Dermis microvascular lymphatic vessel endothelial cell (primary cell): ENCODE data around the gene WDR47. TPM values are rescaled to one million over a fixed set of nuclear protein-coding genes. Genes with fewer than 3 reads are reported as not detected.
"Not testable (repeated sequence)": the region's sequence is repeated elsewhere in the genome, so short reads cannot be mapped to it uniquely, and the experiment has no call there.

Source experiments
- DNase-seq, 2 donors: peaks; one replicate each; pipeline versions ENCODE4 v3.0.0 to v3.0.0-alpha.2; 2010; ENCODE audit warnings: low read depth in 2 of 2
- total RNA-seq: library from RNA; depleted of rRNA; stranded (reverse); fragments of >200 nt; gene quantifications from 2 replicates; pipeline ENCODE4 v1.2.1, GENCODE V29; 2014

Gene WDR47
- total RNA-seq, 1 donor from 2014 or later = 13.2 TPM

DNA sequence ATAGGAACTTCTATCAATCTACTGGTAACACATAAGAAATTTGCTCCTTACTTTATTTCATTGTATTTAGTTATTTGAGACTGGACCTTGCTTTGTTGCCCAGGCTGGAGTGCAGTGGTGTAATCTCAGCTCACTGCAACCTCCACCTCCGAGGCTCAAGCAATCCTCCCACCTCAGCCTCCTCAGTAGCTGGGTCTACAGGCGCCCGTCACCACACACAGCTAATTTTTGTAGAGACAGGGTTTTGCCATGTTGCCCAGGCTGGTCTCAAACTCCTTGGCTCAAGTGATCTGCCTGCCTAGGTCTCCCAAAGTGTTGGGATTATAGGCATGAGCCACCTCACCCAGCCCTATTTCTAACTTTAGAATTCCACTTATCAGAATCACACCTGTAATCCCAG is 10.2 kb upstream of the WDR47 start:
- DNase-seq = not testable (repeated sequence)

DNA sequence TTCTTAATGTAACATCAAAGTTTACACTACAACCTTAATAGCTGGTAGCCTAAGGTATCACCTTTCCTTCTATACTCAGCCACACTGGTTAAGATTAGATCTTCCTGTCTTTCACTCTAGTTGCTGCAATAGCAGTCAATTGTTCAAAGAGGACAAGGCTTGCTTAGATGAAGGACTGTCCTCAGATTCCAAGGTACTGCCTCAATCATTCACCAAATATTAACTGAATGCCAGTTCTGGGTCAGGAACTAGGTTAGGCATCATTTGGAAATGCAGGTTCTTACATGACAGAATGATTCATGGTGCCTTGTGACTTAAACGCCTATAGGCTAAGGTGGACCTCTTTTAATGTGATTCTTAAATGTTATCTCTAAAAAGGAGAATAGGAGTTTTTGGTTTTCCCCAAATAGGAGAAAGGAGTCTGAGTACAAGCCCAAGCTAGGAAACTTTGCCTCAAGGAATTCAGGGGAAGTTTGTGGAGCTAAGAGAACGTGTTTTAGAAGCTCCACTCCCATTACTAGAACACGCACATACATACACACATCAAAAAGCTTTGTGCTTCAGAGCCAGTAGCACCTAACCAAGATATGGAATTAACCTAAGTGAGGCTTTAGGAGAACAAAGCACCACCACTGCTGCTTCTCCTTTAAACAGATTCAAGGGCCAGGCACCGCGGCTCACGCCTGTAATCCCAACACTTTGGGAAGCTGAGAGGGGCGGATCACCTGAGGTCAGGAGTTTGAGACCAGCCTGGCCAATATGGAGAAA is 8.5 kb upstream of the WDR47 start:
- no peak for DNase-seq

DNA sequence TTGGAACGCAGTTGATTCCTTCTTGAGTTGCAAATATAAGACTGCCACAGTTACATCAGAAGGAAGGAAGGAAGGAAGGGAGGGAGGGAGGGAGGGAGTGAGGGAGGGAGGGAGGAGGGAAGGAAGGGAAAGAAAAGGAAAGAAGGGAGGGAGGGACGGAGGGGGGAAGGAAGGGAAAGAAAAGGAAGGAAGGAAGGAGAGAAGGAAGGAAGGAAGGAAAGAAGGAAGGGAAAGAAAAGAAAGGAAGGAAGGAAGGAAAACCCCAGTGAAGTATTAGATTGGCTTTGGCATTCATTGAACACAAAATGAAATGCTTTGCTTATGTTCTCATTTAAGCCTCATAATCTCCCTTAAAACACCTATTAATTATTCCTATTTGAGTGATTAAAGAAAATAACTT is 6.4 kb upstream of the WDR47 start:
- no peak for DNase-seq

DNA sequence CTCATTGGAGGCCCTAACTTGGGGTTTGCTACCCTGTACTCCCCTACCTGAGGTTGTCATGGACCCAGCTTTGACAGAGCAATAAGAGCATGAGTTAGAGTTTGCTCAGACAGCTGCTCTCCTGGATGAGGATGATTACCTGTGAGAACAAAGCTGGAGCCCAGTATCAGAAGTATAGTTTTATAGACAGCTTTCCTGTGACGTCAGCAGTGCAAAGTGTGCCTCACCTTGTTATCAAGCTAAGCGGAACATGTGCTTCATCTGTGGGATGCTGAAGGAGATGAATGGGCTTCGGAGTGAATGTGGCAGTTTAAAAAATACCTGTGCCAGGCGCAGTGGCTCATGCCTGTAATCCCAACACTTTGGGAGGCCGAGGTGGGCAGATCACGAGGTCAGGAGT is 5.4 kb upstream of the WDR47 start:
- no peak for DNase-seq

DNA sequence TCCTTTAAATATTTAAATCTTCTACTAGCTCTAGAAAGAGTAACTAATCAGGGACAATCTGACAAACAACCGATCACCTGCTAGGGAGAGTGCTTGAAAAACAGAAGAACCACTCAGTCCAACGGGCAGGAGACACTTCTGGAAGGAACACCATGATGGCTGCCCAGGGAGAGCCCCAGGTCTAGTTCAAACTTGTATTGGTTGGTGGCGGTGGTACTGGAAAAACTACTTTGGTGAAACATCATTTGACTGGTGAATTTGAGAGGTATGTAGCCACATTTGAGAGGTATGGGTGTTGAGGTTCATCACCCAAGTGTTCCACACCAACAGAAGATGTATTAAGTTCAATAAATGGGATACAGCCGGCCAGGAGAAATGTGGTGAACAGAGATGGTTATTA is 4.8 kb upstream of the WDR47 start:
- no peak for DNase-seq

DNA sequence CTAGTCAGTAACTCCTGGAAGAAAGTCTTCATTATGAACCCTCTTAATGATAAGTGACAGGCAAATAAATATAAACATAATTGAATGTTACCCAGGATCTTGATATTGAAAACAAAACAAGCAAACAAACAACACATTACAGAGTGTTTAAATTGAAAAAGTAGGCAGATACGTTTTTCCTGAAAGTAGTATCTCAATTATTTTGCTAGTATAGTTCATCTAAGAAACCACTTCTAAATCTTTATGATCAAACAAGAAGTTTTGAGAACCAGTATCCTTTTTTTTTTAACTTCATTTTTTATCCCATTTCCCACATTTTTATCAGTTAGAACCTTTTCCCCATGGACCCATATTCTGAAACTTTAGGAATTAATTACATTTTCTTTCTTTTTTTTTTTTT is 3.7 kb upstream of the WDR47 start:
- no peak for DNase-seq

DNA sequence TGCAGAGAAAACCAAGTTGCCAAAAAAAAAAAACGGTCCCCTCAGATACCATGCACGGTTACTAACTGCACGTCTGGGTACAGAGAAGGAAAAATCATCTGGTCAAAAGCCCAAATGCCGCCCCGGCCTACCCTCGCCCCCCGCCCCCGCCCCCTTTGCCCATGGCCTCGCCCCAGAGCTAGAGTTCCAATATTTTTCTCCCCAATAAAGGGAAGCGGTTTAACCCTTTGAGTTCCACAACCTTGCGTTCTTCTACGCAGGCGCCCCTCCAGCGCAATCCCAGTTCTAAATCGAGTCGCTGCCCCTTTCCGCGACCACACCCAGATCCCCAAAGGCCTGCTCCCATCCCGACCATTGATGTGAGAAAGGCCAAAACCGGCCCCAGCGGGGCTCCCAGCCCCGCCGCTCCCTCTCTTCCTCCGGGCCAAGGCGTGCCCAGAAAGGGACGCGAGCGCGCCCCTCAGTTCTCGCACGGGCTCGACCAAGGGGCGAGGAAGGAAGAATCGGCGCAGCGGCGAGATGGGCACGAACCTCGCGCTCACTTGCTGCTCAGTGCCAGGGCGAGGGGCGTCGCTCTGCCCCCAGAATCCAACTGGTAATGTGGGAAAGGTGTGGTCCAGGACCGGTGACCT is 797 bp downstream of the WDR47 start:
- peak in 1 of 2 donors; percentile 24 for DNase-seq

DNA sequence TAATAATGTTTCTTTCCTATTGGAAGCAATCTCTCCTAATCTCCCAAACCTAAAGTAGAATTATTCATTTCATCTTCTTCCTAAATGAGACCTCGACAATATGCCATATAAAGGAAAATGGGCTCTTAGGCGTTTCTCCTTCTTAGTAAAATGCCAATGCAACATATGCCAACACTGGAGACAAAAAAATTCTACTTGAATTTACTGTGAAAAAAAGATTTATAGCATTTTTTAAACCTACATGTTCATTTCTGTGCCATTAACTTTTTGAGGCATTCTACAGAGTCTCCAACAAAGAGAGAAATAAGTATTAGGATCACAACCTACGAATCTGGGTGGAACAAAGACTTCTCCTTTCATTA is 1.3 kb downstream of the WDR47 start:
- DNase-seq = no peak

DNA sequence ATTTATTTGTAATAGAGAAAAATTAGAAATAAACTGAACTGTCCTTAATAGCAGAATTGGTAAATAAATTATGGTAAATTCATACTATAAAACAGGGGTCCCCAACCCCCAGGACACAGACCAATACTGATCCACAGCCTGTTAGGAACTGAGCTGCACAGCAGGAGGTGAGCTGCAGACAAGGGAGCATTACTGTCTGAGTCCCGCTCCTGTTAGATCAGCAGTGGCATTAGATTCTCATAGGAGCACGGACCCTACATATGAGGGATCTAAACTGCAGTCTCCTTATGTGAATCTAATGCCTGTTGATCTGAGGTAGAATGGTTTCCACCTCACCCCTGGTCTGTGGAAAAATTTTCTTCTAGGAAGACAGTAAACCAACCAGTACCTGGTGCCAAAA is 7.5 kb downstream of the WDR47 start:
- DNase-seq = no peak

DNA sequence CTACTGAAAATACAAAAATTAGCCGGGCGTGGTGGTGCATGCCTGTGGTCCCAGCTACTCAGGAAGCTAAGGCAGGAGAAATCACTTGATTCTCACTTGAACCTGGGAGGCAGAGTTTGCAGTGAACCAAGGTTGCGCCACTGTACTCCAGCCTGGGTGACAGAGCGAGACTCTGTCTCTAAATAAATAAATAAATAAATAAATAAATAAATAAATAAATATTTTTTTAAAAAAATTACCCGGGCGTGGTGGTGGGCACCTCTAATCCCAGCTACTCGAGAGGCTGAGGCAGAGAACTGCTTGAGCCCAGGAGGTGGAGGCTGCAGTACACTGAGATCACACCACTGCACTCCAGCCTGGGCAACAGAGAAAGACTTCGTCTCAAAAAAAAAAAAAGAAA is 12.4 kb downstream of the WDR47 start:
- not testable (repeated sequence) for DNase-seq

DNA sequence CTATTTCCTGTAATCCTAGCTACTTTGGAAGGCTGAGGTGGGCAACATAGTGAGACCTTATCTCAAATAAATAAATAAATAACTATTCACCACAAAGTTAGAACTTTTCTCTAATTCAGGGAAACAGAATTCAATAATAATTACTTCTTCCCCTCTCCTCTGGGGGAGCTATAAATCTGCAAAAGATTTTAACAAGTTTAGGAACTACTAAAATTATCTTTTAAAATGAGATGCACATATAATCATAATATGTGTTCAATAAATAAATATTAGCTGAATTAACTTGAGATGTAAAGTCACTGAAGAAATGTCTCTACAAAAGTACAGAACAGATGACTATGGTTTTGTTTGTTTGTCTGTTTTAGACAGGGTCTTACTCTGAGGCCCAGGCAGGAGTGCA is 14.1 kb downstream of the WDR47 start:
- DNase-seq = no peak

DNA sequence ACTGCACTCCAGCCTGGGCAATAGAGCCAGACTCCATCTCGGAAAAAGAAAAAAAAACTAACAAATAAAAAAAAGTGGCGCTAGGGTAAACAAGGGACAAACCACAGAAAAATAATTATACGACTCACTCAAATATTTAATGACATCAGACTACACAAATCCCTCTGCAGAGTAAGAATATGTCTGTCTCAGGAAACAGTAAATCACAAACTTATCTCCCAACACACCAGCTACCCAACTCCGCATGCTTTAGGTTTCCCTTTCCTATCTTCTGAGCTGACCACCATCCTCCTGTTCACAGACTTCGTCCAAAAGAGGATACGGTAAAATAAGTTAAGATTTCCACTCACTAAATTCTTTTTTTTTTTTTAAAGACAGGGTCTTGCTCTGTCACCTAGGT is 16.2 kb downstream of the WDR47 start:
- no peak for DNase-seq

DNA sequence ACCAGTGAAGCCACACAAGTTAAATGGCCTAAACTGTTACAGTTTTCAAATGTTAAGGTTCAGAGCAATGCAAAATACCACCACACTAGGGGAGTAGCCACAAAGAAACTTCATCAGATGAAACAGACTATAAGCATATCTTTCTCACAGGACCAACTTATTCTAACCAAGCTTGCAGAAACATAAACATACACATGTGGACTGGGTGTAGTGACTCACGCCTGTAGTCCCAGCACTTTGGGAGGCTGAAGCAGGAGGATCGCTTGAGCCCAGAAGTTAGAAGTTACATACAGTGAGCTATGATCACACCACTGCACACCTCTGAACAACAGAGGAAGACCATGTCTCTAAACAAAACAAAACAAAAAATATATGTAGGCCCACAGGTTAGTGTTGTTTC is 17.3 kb downstream of the WDR47 start:
- no peak for DNase-seq

DNA sequence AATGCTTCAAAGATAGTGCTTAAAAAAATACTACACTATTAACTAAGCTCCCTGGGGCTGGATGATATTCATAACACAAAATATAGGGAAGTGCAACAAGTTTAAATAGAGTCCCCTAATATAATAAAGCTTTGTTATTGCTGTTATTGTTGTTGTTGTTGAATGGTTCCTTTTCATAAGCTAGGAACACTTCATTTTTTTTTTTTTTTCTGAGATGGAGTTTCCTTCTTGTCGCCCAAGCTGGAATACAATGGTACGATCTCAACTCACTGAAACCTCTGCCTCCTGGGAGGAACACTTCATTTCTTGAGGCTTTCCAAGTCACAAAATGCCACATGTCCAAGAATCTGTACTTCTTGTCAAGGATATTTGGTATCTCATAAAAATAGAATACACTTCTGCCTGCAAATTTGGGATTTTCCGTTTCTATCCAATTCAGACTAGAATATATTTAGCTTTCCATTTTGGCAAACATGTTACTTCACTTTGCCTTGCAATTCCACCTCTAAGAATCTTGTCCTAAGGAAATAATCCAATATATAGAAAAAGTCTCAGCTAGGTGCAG is 21.1 kb downstream of the WDR47 start:
- no peak for DNase-seq

DNA sequence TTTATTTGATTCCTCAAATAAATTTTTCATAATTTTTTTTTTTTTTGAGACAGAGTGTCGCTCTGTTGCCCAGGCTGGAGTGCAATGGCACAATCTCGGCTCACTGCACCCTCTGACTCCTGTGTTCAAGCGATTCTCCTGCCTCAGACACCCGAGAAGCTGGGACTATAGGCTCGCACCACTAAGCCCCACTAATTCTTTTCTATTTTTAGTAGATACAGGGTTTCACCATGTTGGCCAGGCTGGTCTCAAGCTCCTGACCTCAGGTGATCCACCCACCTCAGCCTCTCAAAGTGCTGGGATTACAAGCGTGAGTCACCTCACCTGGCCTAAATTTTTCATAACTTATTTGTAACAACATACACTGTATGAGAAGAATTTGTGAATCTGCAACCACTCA is 24.2 kb downstream of the WDR47 start:
- DNase-seq = not testable (repeated sequence)

DNA sequence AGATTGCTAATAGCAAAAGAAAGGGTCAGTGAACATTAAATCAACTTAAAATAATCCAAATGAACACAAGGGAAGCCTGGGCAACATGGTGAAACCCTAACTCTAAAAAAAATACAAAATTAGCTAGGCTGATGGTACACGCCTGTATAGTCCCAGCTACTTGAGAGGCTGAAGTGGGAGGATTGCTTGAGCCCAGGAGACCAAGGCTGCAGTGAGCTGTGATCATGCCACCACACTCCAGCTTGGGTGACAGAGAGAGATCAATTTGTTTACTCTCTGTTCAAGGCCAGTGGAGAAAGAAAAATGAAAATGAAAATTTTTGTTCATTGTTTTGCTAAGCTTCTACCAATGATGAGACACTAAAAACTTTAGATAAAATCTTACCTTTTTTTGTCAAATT is 24.8 kb downstream of the WDR47 start:
- DNase-seq = no peak

DNA sequence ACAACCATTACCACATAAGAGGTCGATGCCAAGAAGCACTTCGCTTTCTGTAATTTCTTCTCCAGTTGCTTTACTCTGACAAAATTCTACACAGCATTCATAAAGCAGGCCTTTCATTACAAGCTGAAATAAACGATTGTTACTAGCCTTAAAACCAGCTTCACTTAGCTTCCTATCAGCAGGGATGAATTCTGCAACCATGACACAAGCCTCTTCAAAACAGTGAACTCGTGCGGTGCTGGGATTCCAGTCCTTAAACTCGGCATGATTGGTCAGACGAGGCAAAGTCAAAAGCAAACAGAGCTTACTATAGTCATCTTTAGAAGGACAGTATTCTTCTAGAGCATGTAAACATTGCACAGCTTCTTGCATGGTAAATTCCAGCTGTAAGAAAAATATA is 30.6 kb downstream of the WDR47 start:
- no peak for DNase-seq

DNA sequence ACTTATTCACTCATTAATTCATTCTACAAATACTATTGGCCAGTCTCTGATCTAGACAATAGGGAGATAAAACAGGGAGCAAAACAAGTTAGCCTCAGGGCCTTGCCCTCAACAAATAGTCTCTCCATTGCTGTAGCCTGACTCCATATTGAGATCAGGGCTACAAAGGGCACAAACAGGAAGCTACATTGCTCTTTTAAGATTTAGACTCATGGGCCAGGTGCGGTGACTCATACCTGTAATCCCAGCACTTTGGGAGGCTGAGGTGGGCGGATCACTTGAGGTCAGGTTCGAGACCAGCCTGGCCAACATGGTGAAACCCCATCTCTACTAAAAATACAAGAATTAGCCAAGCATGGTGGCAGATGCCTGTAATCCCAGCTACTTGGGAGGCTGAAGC is 45.3 kb downstream of the WDR47 start:
- DNase-seq = not testable (repeated sequence)

DNA sequence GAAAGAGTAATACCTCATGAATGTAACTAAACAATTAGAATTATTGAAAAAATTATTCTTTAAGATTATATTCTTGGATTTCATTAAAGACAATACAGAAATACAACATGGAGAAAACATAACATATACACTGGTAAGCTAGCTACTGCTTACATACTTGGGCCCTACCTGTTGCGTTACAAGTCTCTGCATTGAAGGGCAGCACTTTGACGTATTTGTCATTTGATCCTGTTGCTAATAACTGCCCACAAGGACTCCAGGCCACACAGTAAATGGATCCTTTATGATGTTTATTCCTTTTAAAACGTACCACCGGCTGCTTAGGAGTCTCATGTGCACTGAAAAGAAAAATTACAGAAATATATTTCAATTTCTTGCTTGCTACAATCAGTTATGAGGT is 58.8 kb downstream of the WDR47 start:
- no peak for DNase-seq

DNA sequence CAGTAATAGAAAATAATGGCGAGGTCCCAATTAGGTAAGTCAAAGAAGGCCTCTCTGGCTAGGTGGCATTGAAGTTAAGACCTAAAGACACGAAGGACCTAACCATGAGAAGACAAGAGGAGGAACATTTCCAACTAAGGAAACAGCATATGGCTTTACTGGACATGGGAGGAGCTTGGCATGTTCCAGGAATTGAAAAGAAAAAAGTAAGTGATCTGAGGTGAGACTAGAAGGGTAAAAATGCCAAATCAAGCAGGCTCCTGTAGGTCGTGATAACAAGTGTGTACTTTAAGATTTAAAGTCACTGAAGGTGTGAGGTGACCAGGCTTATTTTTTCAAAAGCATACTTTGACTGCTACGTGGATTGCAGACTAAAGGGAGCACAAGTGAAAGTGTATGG is 65.2 kb downstream of the WDR47 start:
- no peak for DNase-seq

DNA sequence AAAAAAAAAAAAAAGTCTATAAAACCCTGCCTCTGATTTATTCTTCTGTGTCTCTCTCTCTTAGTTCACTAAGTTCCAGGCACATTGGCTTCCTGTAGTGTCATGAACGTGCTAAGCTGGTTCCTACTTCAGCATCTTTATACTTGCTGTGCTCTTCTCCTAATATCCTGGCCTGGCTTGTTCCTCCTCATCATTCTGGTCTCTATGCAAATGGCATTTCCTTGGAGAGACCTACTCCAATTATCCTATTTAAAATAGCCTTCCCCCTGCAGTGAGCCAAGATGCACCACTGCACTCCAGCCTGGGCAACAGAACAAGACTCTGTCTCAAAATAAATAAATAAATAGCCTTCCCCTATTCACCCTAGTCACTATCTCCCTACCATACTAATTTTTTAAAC is 69.0 kb downstream of the WDR47 start:
- DNase-seq = no peak

DNA sequence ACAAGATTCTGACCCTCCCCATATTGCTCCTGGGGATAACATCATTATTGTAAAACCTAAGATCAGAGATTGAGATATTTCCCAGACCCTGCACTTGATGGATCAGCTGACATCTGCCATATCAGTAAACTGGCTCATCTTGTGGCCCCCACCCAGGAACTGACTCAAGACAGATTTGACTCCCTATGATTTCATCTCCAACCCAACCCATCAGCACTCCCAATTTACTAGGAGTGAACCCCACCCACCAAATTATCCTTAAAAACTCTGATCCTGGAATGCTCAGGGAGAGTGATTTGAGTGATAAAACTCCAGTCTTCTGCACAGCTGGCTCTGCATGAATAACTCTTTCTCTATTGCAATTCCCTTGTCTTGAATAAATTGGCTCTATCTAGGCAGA is 72.6 kb downstream of the WDR47 start:
- no peak for DNase-seq

DNA sequence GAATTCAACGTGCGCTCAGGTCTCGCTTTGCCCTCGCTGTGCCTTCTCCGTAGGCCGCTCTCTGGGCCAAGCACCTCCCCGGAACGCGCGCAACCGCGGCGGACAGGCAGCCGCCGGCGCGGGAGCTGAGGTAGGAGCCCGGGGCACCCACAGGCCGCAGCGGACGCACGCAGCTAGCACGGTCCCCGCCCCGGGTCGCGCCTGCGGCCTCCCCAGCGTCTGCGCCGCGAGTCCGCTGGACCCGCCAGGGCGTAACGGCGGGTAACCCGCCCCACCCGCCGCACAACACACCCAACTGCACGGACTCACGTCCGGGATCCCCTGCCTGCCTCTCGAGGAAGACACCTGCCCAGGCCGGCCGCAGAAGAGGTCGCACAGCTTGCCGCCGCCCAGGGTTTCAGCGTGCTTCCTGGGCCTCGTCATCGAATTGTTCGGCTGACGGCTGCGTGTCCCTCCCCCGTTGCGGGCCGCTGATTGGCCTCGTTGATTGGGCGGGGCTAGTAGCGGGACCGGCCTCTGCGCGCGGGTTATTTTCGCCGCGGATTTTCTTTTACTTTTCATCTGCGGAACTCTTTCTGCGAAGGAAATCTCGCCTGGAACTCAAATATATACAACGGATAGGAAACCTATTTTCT is 78.7 kb downstream of the WDR47 start, which contains the start of gene CLCC1:
Gene CLCC1 (minus strand): TSS at position 433 of the 635 bp plus-strand sequence. CDS start 13,047 bp downstream, outside the sequence.
- DNase-seq = peak; percentile 74 to 93
